GM03348 (cell line): ENCODE measurements around the gene MPC1L.

Experiments used
- DNase-seq: peaks from one replicate; pipeline ENCODE4 v3.0.0; 2012; ENCODE audit warnings: low spot score

The MPC1L gene

DNA sequence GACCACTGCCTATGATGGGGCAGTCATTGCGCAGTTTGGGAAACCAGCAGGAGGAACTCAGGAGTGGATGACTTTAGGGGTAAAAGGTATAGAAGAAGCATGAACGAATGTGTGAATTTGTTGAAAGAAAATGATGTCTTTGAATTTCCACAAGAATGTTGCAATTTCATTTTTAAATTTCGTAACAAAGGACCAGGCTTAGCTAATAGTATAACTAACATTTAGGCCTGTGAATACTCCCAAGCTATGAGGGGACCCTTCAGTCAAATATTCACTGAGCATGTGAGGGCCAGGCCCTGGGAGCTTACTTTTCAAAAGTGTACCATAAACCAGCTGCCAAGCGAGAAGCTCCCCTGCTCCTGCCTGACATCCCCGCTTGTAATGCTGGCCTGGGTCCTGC lies 5.3 kb downstream of the MPC1L start:
- peak; percentile 12 for DNase-seq

DNA sequence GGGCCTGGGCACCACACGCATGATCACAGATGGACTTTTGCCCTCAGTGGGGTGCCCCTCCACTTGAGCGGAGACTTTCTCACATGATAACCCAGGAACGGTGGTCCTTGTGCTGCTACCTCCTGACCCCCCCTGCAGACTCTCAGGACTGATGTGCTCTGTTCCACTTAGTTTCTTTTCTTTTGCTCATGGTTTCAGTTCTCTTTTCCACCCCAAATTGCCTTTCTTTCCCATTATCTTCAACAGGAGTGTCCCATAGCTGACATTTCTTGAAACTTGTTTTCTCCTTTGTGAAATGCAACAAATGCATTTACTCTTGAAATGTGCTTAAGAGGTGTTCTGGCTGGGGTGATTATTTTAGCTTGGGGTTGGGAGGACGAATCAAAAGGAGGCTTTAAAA lies 9.0 kb downstream of the MPC1L start:
- no peak for DNase-seq

DNA sequence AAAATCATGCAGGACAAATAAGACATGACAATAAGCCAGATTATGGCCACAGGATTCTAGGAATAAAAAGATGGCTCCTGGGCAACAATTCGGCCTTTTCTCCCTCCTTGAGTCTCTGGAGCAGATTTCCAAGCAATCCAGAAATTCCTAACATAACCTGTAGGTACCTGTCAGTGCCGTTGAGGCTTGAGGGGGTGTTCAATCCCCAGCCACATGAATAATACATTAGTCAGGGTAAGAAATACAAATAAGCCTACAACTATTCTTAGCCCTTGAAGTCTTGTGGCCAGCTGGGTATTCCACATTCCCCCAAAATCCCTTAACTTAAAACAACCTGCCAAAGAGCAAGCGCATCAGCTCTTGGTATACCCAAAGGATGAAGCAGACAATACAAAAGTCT lies 14.5 kb downstream of the MPC1L start:
- DNase-seq: no peak

DNA sequence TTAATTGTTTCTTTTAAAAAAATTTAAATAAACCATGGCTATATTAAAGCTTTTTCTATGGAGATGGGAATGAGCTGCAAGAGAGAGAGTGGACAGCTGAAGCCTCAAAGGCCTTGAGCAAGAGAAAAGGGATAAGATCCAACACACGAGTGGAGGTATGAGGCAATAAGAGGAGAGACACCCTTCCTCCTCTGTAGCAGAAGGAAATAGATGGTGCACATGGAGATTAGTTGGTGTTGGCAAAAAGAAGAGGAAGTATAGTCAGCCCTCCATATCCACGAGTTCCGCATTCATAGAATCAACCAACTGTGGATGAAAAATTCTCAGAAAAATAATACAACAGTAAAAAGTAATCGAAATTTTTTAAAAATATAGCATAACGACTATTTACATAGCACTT lies 20.9 kb downstream of the MPC1L start:
- peak; percentile 49 for DNase-seq

DNA sequence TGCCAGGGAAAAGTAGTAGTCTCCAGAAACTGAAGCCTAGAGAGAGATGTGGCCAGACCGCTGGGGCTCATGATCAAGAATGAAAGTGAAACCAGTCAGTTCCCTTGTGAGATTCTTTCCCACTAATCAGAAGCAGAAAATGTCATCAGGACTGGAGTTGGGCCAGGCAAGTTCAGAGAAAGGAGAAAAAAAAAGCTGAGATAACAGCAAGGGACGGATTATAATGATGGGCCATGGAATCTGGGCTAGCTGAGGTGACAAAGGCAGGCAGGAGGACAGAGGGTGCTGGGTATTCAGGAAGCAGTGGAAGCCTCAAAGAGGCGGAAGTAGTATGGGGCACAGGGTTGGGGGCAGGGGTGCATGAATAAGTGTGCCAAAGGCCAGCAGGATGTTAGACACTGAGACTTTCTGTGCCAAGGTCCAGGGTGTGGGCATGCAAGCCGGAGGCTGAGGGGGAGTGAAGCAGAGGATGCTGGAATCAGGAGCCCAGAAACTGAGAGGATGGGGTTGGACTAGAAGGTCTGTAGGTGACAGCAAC lies 21.7 kb downstream of the MPC1L start:
- peak; percentile 52 for DNase-seq

DNA sequence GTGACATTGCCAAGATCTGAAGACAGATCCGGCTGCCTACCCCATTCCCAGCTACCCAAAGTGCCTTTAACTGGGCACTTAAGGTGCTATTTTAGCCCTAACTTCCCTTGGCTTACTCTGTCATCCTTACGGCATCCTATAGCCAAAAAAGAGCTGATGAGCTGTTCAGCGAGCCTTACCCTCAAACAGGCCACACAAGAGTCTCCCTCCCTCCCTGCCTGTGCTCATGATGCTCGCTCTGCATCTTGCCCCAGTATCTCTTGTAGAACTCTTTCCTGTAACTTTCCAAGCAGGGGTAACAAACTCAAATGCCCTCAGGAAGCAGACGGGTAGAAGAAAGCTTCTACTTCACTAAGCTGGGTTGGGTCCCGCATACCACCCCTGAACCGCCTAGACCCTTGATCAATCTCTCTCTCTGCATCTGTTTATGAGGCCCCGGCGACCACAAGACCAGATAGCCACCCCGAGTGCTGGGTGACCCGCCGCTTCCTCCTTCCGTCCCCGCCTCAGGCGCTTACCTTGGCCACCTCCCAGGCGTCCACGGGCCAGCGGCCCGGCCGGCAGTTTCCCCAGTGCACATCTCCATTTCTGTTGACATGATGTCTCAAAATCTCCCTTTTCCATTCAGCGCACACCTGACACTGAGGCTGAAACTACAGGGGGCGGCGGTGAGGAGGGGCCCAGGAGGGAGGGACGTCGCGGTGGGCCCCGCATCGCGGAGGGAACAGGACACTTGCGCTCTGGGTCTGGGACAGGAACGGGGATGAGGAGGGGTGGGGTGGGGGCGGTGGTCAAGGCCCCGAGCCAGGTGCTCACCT lies 23.5 kb downstream of the MPC1L start:
- DNase-seq: peak; percentile 37

DNA sequence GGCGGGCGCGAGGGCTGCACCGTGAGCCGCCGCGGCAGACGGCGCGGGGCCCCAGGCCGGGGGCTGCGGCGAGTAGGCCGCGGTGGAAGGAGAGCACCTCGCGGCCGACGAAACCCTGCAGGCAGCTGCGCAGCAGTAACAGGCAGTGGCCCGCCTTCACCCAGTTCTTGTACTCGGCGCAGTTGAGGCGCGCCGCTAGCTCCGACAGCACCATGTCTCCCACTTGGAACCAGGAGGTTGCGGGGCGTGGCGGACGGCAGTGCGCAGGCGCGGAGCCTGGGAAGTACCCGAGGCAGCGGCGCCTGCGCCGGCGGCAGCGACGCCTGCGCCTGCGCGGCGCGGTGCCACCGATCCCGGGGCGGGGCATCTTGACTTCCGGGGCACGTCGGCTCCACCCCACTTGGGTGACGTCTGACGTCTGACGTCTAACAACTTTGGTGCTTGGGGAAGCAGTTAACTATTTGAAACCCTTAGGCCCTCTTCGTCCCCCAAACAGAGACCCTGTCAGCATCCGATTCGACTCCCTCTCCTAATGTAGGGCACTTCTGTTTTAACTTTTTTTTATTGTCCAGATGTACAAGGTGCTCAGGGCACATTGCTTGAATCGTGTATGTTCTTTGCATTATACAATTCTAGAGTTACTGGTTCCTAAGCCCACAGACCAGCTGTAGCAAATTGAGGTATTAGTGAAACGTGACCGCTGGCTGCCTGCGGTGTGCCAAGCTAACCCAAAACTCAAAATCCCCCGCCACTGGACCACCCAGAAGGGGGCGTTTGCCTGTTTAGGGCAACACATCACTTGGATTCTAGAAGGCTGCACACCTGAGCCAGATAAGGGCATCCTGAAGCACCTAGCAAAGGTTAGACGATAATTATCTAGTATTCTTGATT lies 24.3 kb downstream of the MPC1L start, which contains the start of gene CXorf38:
Gene CXorf38, minus strand, starts transcription at position 255 of the 891 bp plus-strand sequence. Its CDS starts 41 bp downstream, at position 214.
- peak; percentile 96 for DNase-seq

DNA sequence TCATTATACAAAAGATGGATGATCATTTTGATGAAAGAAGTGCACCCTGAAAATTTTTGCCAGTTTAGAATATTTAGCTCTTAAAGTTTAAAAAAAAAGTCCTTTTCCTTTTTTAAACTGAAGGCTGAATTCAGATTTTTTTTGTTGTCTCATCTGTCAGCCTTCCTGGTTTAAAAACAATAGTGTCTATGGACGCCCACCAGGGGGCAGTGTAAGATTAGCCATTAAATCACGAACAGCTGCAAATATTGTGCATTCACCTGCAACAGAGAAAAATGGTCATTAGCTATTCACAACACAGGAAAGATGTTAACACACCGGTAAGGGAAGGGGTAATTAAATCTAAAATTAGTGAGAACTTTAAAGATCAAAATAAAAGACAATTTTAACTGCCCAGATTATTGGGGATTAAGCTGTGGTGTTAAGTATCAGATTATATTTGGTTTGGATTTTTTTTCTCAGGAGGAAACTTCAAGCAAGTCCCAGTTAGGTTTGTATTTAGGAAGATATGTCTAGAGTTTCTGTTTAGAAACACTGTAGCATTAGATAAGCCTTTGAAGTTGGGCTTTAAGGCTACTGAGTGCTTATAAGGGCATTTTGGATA lies 28.5 kb downstream of the MPC1L start:
- DNase-seq: peak; percentile 25

DNA sequence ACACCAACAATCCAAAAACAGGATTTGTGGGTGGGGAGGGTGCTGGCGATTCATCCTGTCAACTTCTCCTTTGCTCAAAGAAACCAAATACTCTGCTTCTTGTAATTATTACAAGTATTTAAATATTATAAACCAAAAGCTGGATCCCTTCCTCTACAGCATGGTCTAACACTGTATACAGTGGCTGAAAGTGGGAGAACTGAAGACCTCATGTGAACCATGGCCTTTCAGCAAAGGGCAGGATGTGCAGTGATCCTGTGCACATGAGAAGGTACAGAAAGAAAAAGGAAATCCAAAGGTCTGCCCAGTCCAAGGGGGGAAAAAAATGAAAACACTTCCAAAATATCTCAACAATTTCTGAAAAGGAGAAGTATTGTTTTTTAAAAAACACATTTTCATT lies 29.4 kb downstream of the MPC1L start:
- no peak for DNase-seq

DNA sequence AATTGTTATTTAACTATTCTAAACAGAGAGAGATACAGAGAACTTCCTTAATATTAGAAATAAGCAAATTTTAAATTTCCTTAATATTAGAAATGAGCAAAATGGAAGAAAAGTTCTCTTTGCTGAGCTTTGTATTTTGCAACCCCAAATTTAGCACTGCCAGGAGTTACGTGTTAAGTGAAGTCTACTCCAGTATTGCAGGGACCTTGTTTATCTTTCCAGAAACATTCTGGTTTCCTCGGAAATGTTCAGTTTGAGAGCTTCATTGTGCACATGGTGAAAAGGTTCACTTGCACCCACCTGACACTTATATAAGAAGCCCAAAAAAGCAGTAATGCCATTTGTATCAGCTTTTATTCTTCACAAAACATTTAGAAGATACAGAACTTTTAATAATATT lies 30.3 kb downstream of the MPC1L start:
- DNase-seq: no peak

DNA sequence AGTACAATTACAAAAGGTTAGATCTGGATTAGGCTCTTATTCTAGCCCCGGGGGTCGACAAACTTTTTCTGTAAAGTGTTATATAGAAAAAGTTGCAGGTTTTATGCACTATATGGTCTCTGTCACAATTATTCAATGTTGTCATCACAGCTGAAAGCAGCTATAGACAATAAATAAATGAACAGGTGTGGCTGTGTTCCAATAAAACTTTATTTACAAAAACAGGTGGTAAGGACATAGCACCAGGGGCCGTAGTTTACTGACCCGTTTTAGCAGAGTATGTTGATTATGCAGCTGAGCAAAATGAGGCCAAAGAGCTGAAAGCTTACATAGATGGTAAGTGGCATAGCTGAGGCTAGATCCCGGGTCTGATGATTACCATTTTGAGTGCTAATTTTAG lies 37.2 kb downstream of the MPC1L start:
- DNase-seq: no peak

DNA sequence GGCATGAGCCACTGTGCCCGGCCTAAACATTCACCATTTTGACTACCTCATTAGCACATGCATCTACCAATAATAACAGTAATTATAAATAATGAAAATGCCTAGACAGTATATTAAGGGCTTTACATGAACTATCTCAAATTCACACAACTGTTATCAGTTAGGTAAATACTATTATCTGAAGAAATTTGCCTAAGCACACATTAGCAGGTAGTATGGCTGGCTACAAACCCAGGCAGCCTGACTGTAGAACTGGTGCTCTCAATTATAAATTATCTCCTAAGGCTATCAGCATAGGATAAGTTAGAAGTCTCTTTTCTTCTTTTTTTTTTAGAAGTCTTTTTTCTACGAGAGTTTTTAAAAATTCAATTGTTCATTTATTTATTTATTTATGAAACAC lies 38.3 kb downstream of the MPC1L start:
- no peak for DNase-seq

DNA sequence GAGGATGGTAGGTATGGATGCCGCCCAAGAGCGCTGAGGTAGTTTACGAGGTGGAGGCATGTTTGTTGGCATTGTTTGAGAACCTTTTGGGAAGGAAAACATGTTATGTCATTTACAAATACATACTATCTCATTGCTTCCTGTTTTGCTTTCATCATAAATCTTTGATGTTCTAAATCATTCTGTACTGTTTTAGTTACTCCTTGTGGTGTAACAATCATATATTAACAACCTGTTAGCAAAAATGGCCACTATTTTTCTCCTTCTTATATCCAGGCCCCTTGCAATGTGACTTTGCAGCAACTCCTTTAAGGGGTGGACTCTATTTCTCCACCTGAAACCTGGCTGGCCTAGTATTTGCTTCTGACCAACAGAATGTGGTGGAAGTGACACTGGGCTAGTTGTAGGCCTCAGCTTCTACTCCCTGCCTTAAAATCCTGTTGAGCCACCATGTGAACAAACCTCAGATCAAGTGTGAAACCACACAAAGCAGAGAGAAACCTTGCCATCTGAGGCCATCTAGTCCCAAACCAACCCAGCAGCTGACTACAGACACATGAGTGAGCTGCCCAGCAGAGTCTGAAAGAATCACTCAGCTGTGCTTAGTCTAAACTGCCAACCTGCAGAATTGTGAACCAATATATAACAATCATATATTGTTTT lies 40.0 kb downstream of the MPC1L start:
- no peak for DNase-seq

DNA sequence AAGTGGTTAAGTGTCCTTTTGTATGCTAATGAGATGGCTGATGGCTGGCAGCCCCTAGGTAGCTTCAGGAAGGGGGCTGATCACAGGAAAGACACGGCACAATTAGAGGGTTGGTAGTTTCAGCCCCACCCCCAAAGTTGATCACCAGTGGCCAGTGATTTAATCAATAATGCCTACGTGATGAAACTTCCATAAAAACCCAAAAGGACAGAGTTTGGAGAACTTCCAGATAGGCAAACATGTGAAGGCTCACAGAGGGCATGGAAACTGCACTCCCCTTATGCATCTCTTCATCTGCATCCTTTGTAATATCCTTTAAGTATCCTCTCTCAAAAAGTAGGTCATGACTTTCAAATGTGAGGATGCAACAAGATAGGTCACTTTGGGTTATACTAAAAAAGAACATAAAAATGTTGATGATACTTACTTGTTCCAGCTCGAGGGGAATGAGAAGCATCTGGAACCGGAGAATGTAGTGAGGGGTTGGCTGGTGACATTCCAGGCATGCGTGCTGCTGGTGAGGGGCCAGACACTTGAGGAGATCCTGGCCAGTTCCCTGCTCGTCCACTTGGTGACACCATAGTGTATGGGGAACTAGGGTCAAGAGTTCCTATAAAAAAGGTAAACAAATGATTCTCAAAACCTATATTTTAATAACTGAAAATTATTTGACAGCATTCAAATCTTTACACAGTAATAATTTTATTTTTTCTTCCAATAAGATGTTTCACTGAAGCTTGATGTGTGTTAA lies 40.8 kb downstream of the MPC1L start:
- peak; percentile 52 for DNase-seq

DNA sequence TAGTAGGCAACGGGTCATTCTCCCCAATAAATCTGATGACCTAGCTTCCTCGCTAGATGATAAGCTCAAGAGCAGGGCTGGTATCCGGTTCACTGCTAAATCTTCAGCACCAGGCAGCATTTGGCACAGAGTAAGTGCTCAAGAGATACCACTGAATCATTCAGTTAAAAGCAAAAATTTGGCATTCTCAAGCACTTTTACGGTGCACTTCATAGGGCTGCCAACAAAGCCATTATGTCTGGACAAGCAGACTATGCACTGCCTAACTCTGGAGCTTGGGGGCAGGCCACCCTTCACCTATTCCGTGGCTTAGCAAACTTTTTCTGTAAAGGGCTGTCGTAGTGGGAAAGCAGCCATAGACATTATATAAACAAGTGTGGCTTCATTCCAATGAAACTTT lies 47.9 kb downstream of the MPC1L start:
- no peak for DNase-seq
